HG02852 (cell line): ENCODE measurements around the gene CCDC40.
"Not testable (repeated sequence)": the region's sequence is repeated elsewhere in the genome, so short reads cannot be mapped to it uniquely, and the experiment has no call there.

Experiments used
- ATAC-seq: cut with Tn5 transposase; IDR thresholded peaks from one replicate; pipeline ENCODE4 v1.9.1; 2021; ENCODE audit warnings: mild to moderate bottlenecking, moderate library complexity; ENCODE audit not compliant: unreplicated experiment

The CCDC40 gene

GRCh38 chr17:80035937-80036714 is at the start of gene CCDC40:
CCDC40 (plus strand) TSS chr17:80036642; CDS start chr17:80036663, 21 bp downstream.
- peak; percentile 57 for ATAC-seq

GRCh38 chr17:79987187-79987934 is 49.1 kb upstream of the CCDC40 start:
- ATAC-seq, result no peak

- ATAC-seq, result no peak
Observed at GRCh38 chr17:79987935-79988184, 48.6 kb upstream of the CCDC40 start.

DNA sequence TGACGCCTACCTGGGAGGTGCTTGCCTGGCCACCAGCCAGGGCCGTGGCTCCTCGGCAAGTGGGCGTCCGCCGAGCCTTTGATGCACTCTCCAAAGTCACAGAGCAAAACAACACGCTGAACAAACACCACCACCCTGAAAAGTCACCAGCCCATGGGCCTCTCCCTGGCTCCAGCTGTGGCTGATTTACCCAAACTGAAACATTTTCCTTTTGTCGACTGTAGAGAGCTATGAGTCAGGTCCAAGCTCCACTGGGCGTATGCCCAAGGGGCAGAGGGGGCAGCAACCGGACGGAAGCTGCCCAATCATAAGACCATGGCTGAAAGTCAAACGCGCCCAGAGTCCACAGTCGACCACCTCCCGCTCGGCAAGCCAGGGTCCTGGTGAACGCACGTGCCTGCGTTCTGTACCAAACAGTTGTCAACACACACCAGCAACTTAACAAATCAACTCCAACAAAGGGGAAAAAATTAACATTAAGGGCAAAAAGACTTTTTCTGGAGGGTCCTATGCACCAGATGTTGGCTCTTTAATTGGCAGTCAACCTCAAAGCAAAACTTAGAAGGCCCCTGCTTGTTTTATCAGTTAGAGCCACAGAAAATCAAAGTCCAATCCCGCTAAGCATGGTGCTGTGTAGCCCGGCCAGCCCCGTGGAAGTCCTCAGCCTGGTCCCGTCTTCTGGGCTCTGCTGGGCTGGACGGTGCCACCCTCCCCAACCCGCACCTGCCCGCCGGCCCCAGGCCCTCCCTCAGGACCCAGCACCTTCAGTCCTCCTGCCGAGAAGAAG is 48.1 kb upstream of the CCDC40 start:
- no peak for ATAC-seq

DNA sequence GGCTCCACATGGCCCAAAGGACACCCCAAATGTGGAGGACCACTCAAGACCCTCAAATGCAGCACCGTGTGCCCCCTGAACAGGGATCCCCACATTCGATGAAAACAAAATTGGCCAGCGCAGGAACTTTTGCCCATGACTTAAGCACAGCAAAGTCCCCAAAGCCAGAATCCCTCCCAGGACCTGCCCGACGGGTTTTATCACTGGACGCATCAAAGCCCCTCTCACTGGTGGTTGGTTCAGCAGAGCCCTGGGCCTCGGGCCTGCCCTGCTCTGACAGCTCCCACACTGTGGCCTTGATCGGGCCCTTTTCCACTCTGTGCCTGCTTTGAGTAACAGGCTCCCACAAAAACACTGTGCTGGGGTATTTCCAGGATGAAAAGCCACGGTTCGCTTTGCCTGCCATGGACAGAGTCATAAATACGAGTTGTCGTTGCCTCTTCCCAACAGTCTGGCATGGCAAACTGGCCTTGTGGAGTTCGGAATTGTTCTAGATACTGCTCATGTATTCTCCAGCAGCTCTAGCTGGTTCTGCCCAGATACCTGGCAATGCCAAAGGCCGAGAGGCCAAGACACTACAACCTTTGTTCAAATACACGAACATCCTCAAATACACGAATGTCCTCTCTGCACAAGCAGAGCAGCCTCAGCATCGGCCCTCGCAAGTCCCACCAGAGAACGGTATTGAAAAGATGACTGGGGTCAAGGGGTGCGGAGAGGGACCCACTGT is 47.2 kb upstream of the CCDC40 start:
- ATAC-seq, result no peak

DNA sequence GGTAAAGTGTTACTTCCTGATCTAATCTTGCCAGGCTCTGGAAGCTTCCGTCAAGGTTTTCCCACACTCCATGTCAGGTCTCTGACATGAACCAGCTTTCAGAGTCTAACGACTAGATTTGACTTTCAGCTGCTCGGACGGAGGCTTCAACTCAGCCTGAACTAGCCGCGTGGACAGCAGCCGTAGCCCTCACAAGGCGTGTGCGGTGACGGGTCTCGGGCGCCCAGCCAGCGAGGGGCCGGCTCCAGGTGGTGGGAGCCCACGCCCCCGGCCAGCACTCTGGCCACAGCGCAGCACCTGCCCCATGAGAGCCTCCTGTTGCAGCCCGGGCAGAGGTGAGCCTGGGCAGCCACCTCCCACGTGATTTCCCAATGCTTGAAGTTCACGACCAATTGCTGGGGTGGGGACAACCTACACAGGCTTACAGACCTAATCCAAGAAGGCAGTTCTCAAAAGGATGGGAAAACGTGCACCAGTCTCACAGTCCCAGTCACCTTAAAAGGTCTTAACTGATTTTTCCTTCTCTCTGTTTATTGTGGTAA is 46.3 kb upstream of the CCDC40 start:
- no peak for ATAC-seq

DNA sequence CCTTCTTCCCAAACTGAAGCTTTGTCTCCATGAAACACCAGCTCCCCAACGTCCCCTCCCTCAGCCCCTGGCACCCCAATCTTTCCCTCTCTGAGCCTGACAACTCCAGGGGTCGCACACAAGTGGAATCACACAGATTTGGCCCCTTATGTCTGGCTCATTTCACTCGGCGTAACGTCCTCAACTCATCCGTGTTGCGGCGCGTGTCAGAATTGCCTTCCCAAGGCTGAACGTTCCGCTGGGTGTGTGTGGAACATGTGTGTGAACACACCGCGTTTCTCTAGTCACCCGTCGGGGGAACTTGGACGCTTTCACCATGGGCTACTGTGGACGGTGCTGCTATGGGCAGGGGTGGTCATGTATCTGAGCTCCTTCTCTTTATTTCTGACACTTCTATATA is 45.7 kb upstream of the CCDC40 start:
- ATAC-seq, result no peak

GRCh38 chr17:79991140-79991923 is 45.1 kb upstream of the CCDC40 start:
- ATAC-seq, result no peak

GRCh38 chr17:79991924-79992648 is 44.4 kb upstream of the CCDC40 start:
- no peak for ATAC-seq

DNA sequence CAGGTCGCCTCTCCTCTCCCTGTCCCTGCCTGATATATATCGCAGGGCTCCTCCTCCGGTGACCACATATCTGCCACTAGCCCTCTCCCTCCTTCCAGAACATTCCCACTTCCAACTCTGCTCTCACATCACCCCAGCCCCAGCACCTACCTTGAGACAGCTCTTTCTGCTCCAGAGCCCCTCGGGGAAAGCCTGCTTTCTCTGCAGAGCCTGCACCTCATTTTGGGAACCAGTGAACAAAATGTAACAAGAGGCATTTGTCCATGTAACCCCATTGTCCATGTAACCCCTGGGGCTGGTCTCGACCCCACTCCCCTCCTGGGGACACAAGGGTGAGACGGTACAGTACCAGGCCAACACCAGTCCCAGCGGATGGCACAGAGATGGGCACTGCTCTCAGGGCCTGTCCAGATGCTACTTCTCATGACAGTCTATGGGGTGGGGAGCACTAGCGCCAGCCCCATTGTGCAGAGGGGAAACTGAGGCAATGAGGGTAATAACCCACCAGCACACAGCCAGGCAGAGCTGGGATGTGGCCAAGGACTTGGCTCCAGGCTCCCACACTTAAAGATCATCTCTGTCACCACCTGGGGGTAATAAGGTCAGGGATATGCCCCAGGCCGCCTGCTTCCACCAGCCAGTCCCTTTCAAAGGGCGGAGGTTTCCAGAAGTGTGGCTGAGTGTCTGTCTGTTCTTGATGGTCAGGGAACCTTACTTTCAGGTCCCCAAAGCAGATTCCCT is 43.6 kb upstream of the CCDC40 start:
- no peak for ATAC-seq

- ATAC-seq, result no peak
Observed at GRCh38 chr17:79993390-79994227, 42.8 kb upstream of the CCDC40 start.

- ATAC-seq, result not testable (repeated sequence)
Observed at GRCh38 chr17:79994228-79994569, 42.2 kb upstream of the CCDC40 start.

DNA sequence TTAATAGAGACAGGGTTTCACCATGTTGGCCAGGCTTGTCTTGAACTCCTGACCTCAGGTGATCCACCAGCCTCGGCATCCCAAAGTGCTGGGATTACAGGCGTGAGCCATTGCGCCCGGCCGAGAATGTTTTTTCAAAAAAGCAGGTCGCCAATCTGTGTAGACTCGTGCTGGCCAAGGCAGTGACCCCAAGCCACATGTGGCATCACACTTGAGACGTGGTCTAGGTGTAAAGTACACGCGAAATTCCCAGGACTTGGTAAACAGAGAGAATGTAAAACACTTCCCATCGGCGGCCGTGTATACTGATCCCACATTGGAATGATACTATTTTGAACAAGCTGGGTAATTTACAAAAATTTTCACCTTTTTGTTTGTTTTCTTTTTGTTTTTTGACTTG is 41.8 kb upstream of the CCDC40 start:
- no peak for ATAC-seq

- no peak for ATAC-seq
Observed at GRCh38 chr17:79995696-79996095, 40.7 kb upstream of the CCDC40 start.

GRCh38 chr17:79996291-79996690 is 40.2 kb upstream of the CCDC40 start:
- no peak for ATAC-seq

DNA sequence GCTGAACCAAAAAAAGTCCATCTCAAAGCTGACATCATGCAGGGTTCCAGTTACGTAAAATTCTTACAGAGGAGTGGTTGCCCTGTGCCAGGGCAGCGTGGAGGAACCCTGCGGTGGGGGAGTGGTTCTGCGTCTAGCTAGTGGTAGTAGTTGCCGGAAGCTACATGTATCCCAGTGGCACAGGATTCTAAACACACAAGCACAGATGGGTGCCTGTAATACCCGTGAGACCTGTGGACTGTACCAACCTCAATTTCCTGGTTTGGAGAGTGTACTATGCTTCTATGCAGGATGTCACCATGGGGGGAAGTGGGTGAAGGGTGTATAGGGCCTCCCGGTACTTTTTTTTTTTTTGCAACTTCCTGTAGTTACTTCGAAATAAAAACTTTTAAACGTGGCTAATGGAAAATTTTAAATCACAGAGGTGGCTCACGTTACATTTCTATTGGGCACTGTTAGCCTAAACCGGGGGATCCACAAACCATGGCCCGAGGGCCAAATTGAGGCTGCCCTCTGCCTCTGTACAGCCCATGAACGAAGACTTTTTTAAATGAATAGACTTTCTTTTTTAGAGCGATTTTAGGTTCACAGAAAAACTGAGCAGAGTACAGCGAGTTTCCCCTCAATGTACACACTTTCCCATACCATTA is 39.3 kb upstream of the CCDC40 start:
- no peak for ATAC-seq

DNA sequence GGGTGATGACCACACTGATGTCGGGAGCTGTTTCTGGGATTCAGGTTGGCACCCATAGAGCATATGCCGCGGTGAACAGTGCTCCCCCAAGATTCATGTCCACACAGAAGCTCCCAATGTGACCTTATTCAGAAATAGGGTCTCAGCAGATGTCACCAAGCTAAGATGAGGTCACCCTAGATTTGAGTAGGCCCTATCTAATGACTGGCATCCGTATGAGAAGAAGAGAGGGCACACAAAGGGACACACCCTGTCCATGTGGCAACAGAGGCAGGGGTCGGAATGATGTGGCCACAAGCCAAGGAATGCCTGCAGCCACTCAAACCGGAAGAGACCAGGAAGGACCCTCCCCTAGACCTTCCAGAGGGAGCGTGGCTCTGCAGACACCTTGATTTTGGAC is 36.3 kb upstream of the CCDC40 start:
- no peak for ATAC-seq
